ENCODE results near the gene MYORG.
"Not testable (repeated sequence)": the region's sequence is repeated elsewhere in the genome, so short reads cannot be mapped to it uniquely, and the experiment has no call there.

The MYORG gene

GRCh38 chr9:34367751-34368410 lies 8.8 kb downstream of the MYORG start:
- not testable (repeated sequence) for DNase-seq

GRCh38 chr9:34366365-34366764 lies 10.3 kb downstream of the MYORG start:
- no peak for DNase-seq

- no peak for DNase-seq
Measured at GRCh38 chr9:34365282-34365681, 11.4 kb downstream of the MYORG start.

- no peak for DNase-seq
Measured at GRCh38 chr9:34363619-34364351, 12.9 kb downstream of the MYORG start.

GRCh38 chr9:34362614-34363214 lies 14.0 kb downstream of the MYORG start:
- no peak for DNase-seq

- DNase-seq: not testable (repeated sequence)
Measured at GRCh38 chr9:34352957-34353356, 23.7 kb downstream of the MYORG start.

- DNase-seq: not testable (repeated sequence)
Measured at GRCh38 chr9:34352122-34352652, 24.5 kb downstream of the MYORG start.

GRCh38 chr9:34349324-34349723 lies 27.4 kb downstream of the MYORG start:
- no peak for DNase-seq

GRCh38 chr9:34347800-34348158 lies 28.9 kb downstream of the MYORG start:
- no peak for DNase-seq

GRCh38 chr9:34346873-34347799 lies 29.6 kb downstream of the MYORG start:
- no peak for DNase-seq

- DNase-seq: no peak
Measured at GRCh38 chr9:34343605-34344004, 33.1 kb downstream of the MYORG start.

- no peak for DNase-seq
Measured at GRCh38 chr9:34343090-34343489, 33.6 kb downstream of the MYORG start.

GRCh38 chr9:34341659-34342295 lies 34.9 kb downstream of the MYORG start:
- DNase-seq: no peak

- no peak for DNase-seq
Measured at GRCh38 chr9:34338665-34339385, 37.9 kb downstream of the MYORG start.

GRCh38 chr9:34338079-34338478 lies 38.6 kb downstream of the MYORG start:
- DNase-seq: not testable (repeated sequence)

GRCh38 chr9:34337403-34337802 lies 39.3 kb downstream of the MYORG start:
- no peak for DNase-seq

GRCh38 chr9:34335376-34335775 lies 41.3 kb downstream of the MYORG start:
- DNase-seq: no peak

- DNase-seq: no peak
Measured at GRCh38 chr9:34334916-34335315, 41.8 kb downstream of the MYORG start.

- DNase-seq: no peak
Measured at GRCh38 chr9:34334337-34334824, 42.3 kb downstream of the MYORG start.

GRCh38 chr9:34333836-34334235 lies 42.9 kb downstream of the MYORG start:
- DNase-seq: no peak
